H9 (cell line): Measurements from ENCODE around the gene THOC5. TPM values are rescaled to one million over a fixed set of nuclear protein-coding genes. Genes with fewer than 3 reads are reported as not detected.

ENCODE experiments used
- DNase-seq: peaks from one replicate; pipeline ENCODE4 v3.0.0-alpha.2; 2017
- H2AFZ ChIP-seq: one replicate; pipeline ENCODE4 v1.6.1; 2013; ENCODE audit warnings: mild to moderate bottlenecking, low read length, control low read depth, moderate library complexity
- H2AK5ac ChIP-seq: 2 replicates; pipeline ENCODE4 v1.6.1; 2013; ENCODE audit warnings: low read length, control low read depth, mixed read lengths; ENCODE audit not compliant: insufficient read length
- H2BK120ac ChIP-seq: one replicate; pipeline ENCODE4 v1.6.1; 2013; ENCODE audit warnings: low read depth, mild to moderate bottlenecking, low read length, control low read depth, inconsistent platforms; ENCODE audit not compliant: poor library complexity, severe bottlenecking
- H2BK12ac ChIP-seq: 2 replicates; pipeline ENCODE4 v1.6.1; 2013; ENCODE audit warnings: low read length, control low read depth, mixed read lengths, low read depth; ENCODE audit not compliant: insufficient read length
- H2BK15ac ChIP-seq: 2 replicates; pipeline ENCODE4 v1.6.1; 2013; ENCODE audit warnings: low read depth, low read length, control low read depth
- H2BK20ac ChIP-seq: one replicate; pipeline ENCODE4 v1.6.1; 2013; ENCODE audit warnings: low read depth, mild to moderate bottlenecking, low read length, control low read depth, inconsistent platforms; ENCODE audit not compliant: poor library complexity, severe bottlenecking
- H2BK5ac ChIP-seq: 2 replicates; pipeline ENCODE4 v1.6.1; 2013; ENCODE audit warnings: low read length, control low read depth, mixed read lengths; ENCODE audit not compliant: insufficient read length
- H3K14ac ChIP-seq: 2 replicates; pipeline ENCODE4 v1.6.1; 2013; ENCODE audit warnings: low read length, control low read depth; ENCODE audit not compliant: insufficient read depth
- H3K18ac ChIP-seq: 2 replicates; pipeline ENCODE4 v1.6.1; 2013; ENCODE audit warnings: low read depth, mild to moderate bottlenecking, mixed read lengths, low read length, control low read depth; ENCODE audit not compliant: insufficient read length
- H3K23ac ChIP-seq: 2 replicates; pipeline ENCODE4 v1.6.1; 2013; ENCODE audit warnings: low read length, control low read depth, mixed read lengths, low read depth; ENCODE audit not compliant: insufficient read length
- H3K23me2 ChIP-seq: 2 replicates; pipeline ENCODE4 v1.6.1; 2013; ENCODE audit warnings: low read depth, mild to moderate bottlenecking, mixed read lengths, low read length, control low read depth; ENCODE audit not compliant: insufficient read length, poor library complexity, severe bottlenecking
- H3K27ac ChIP-seq: 2 replicates; pipeline ENCODE4 v1.5.1; 2013; ENCODE audit warnings: low read length, control low read depth, mixed read lengths, low read depth; ENCODE audit not compliant: insufficient read length
- H3K27me3 ChIP-seq: 2 replicates; pipeline ENCODE4 v1.6.1; 2013; ENCODE audit warnings: low read length, control low read depth, inconsistent platforms; ENCODE audit not compliant: insufficient read depth
- H3K4ac ChIP-seq: 2 replicates; pipeline ENCODE4 v1.6.1; 2013; ENCODE audit warnings: low read depth, mild to moderate bottlenecking, control low read depth, inconsistent platforms, low read length, moderate library complexity
- H3K4me1 ChIP-seq: 2 replicates; pipeline ENCODE4 v1.6.1; 2013; ENCODE audit warnings: low read length, control low read depth, inconsistent platforms; ENCODE audit not compliant: insufficient read depth
- H3K4me2 ChIP-seq: 2 replicates; pipeline ENCODE4 v1.6.1; 2013; ENCODE audit warnings: low read length, control low read depth, mixed read lengths; ENCODE audit not compliant: insufficient read length, insufficient read depth
- H3K56ac ChIP-seq: 2 replicates; pipeline ENCODE4 v1.6.1; 2013; ENCODE audit warnings: low read depth, mild to moderate bottlenecking, mixed read lengths, low read length, control low read depth; ENCODE audit not compliant: insufficient read length
- H3K79me1 ChIP-seq: 2 replicates; pipeline ENCODE4 v1.6.1; 2013; ENCODE audit warnings: low read depth, mild to moderate bottlenecking, moderate library complexity, low read length, control low read depth, inconsistent platforms; ENCODE audit not compliant: insufficient read depth, poor library complexity, severe bottlenecking
- H3K79me2 ChIP-seq: 2 replicates; pipeline ENCODE4 v1.6.1; 2013; ENCODE audit warnings: low read length, control low read depth, inconsistent platforms; ENCODE audit not compliant: insufficient read depth
- H3K9ac ChIP-seq: 2 replicates; pipeline ENCODE4 v1.6.1; 2013; ENCODE audit warnings: low read length, control low read depth, mixed read lengths; ENCODE audit not compliant: insufficient read length; ENCODE audit errors: extremely low read depth
- H3K9me3 ChIP-seq: one replicate; pipeline ENCODE4 v1.6.1; 2013; ENCODE audit warnings: low read depth, low read length, inconsistent platforms; ENCODE audit not compliant: control insufficient read depth
- H3T11ph ChIP-seq: one replicate; pipeline ENCODE4 v1.6.1; 2013; ENCODE audit warnings: mild to moderate bottlenecking, low read length, control low read depth, inconsistent platforms
- H4K20me1 ChIP-seq: one replicate; pipeline ENCODE4 v1.6.1; 2013; ENCODE audit not compliant: control insufficient read depth, insufficient read length, insufficient read depth
- H4K5ac ChIP-seq: 2 replicates; pipeline ENCODE4 v1.6.1; 2013; ENCODE audit warnings: low read depth, mild to moderate bottlenecking, mixed read lengths, low read length, control low read depth; ENCODE audit not compliant: insufficient read length
- H4K8ac ChIP-seq: replicated peaks from 2 replicates; pipeline ENCODE4 v1.6.1; 2013; ENCODE audit warnings: low read length, control low read depth, mixed read lengths, low read depth; ENCODE audit not compliant: insufficient read length
- H4K91ac ChIP-seq: 2 replicates; pipeline ENCODE4 v1.6.1; 2013; ENCODE audit warnings: low read depth, mild to moderate bottlenecking, moderate library complexity, mixed read lengths, low read length, control low read depth; ENCODE audit not compliant: insufficient read length
- H3K27ac Mint-ChIP-seq, 3 experiments: 2 replicates in 2 of 3; 3 replicates in 1 of 3; pipeline ENCODE4 v1.8.0; 2020 to 2021; ENCODE audit warnings: mixed read lengths in 3 of 3, mild to moderate bottlenecking in 1 of 3, moderate library complexity in 1 of 3
- H3K27me3 Mint-ChIP-seq: 2 replicates; pipeline ENCODE4 v1.8.0; 2021; ENCODE audit warnings: low read depth, mild to moderate bottlenecking, moderate library complexity, mixed read lengths
- H3K36me3 Mint-ChIP-seq, 3 experiments: 2 replicates in 2 of 3; 3 replicates in 1 of 3; pipeline ENCODE4 v1.8.0; 2020 to 2021; ENCODE audit warnings: low read depth in 3 of 3, mixed read lengths in 3 of 3; ENCODE audit not compliant: insufficient read depth in 1 of 3
- H3K4me1 Mint-ChIP-seq, 2 experiments: 2 replicates each; pipeline ENCODE4 v1.8.0; 2020; ENCODE audit warnings: mixed read lengths in 2 of 2
- H3K4me3 Mint-ChIP-seq, 2 experiments: 2 replicates in 1 of 2; 3 replicates in 1 of 2; pipeline ENCODE4 v1.8.0; 2020 to 2021; ENCODE audit warnings: mild to moderate bottlenecking in 2 of 2, mixed read lengths in 2 of 2, moderate library complexity in 1 of 2
- H3K9me3 Mint-ChIP-seq, 2 experiments: 2 replicates in 1 of 2; 3 replicates in 1 of 2; pipeline ENCODE4 v1.8.0; 2020; ENCODE audit warnings: mild to moderate bottlenecking in 2 of 2, mixed read lengths in 2 of 2, moderate library complexity in 1 of 2
- CTCF ChIP-seq: fragments of 200-600 bp; sonication (generic); conservative IDR thresholded peaks from 3 replicates; pipeline ENCODE4 v1.8.0; 2021; ENCODE audit warnings: antibody characterized with exemption, mild to moderate bottlenecking
- WGBS: extraction: QIAGEN DNeasy Blood & Tissue Kit; methylation state at CpG from one replicate; pipeline ENCODE4 v1.1.7; 2013; ENCODE audit warnings: missing lambda C conversion rate, low lambda C conversion rate, mixed read lengths; ENCODE audit not compliant: insufficient read length; ENCODE audit errors: extremely low coverage; 5-methylcytosine and 5-hydroxymethylcytosine counted together
- total RNA-seq: library from RNA; stranded (reverse); gene quantifications from 2 replicates; pipeline ENCODE4 v1.2.1, GENCODE V29; 2021

Gene THOC5
- total RNA-seq, 1 experiment from 2014 or later: 71.8 TPM

- H3K27ac ChIP-seq: no peak overlapping the region
- WGBS: no CpG with 5 or more reads among the region's 8 CpGs
- no peaks in the 10 kb centered on the region for H3K79me2 ChIP-seq
Measured at GRCh38 chr22:29485448-29485847, 68.1 kb downstream of the THOC5 start.

More at GRCh38 chr22:29485448-29485847, 68.1 kb downstream of the THOC5 start:
- H3K4ac ChIP-seq: no peak overlapping the region
- no peaks in the 10 kb centered on the region for H3K79me1 ChIP-seq
- no peak overlapping the region for H2BK5ac ChIP-seq
- H3K56ac ChIP-seq: no peak overlapping the region
- Mint-ChIP-seq H3K27me3 (peaks cover 35% of the 10 kb centered on the region), H3K9me3 (peaks cover 4 to 5% of the 10 kb centered on the region in 2 experiments), H3K4me3 (no peak overlapping the region), H3K27ac (no peak overlapping the region), H3K36me3 (peaks cover 15 to 28% (median 17%) of the 10 kb centered on the region in 3 experiments), H3K4me1 (peaks cover 13% of the 10 kb centered on the region in 2 experiments)
- no peak overlapping the region for H3K23ac ChIP-seq
- H3K14ac ChIP-seq: no peak overlapping the region
- no peak overlapping the region for H3K9ac ChIP-seq
- no peak overlapping the region for H2BK15ac ChIP-seq
- H2AK5ac ChIP-seq: no peak overlapping the region
- no peak overlapping the region for H3K4me2 ChIP-seq
- peaks cover 7% of the 10 kb centered on the region for H3K23me2 ChIP-seq
- H4K8ac ChIP-seq: no peak overlapping the region
- no peak for DNase-seq
- peaks cover 4% of the 10 kb centered on the region for H3K4me1 ChIP-seq
- H2BK20ac ChIP-seq: no peak overlapping the region
- H4K5ac ChIP-seq: no peak overlapping the region
- H3K9me3 ChIP-seq: no peaks in the 10 kb centered on the region
- no peak for TF ChIP-seq CTCF
- H4K20me1 ChIP-seq: no peaks in the 10 kb centered on the region
- H4K91ac ChIP-seq: no peak overlapping the region
- H3K18ac ChIP-seq: no peak overlapping the region
- H2BK120ac ChIP-seq: no peak overlapping the region
- peaks cover 9% of the 10 kb centered on the region; the same call in 1 of the 2 replicates for H3K27me3 ChIP-seq
- H3T11ph ChIP-seq: no peak overlapping the region
- H2AFZ ChIP-seq: no peak overlapping the region
- H2BK12ac ChIP-seq: no peak overlapping the region
